Measurements from ENCODE around the gene USH2A.
A peak's percentile ranks its signal among the peaks of the same experiment; 100 is the strongest.

The USH2A gene

DNA sequence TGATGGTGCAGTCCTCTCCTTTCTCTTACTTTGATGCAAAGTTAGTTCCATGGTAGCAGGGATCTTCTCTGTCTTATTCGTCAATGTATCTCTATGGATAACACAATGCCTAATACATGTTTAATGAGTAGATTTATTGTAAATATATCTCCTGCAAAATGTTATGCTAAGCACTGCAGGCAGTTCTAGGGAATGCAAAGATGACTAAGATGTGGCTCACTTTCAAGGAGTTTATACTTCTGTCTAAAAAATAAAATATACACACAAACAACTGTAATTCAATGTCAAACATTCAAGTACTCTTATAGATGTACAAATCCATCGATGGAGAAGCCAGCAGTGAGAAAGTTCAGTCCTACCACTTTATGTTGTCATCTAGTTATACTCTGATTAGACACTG, 661.8 kb downstream of the USH2A start:
- no peak for DNase-seq

DNA sequence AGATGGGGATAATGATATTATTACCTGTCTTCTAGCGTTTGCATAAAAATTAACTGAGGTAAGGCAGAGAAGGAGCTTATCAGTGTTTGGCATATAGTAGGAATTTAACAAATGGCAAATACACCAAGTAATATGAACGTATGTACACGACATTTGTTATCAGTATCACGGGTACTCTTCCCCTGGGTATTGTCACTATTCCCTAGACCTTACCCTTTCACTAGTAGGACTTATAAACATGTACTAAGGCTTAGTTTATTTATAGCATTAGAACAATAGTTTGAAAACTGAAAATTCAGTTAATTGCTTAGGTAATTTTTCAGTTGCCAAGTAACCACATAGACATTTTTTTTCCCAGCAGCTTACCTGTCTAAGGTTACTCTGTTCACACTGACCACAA, 669.1 kb downstream of the USH2A start:
- no peak for DNase-seq

DNA sequence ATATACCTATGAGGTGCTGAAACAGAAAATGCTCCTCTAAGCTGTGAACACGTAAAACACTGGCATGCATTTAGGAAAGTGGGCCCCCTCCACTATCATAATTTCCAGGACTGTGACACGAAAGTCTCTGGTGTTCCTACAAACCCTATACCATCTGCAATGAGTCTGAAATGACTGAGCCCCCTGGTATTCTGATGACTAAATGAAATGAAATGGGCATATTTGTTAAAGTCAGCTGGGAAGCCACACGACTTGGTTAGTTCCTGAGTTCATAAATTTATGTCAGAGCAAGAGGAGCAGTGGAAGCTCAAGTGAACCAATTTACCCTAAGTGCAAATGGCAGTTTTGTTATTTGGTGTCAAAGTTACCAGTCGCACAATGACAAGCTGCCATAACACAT, 673.8 kb downstream of the USH2A start:
- DNase-seq, result no peak

DNA sequence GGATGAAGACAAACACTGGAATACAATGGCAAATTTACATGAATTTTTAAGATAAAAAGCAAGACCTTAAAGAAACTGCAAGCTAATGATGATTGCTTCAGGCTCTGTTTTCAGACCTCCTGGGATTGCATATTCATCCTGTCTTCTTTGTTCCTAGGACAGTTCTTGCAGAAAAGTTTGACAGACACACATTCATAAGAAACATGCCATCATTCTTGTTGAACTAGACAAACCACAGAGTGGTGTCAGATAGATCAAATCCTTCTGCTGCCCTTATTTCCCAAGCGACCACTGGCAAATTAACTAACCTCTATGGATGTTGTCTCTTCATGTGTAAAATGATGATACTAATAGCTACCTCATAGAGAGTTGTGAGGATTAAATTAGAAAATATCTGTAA, 674.8 kb downstream of the USH2A start:
- no peak for DNase-seq

DNA sequence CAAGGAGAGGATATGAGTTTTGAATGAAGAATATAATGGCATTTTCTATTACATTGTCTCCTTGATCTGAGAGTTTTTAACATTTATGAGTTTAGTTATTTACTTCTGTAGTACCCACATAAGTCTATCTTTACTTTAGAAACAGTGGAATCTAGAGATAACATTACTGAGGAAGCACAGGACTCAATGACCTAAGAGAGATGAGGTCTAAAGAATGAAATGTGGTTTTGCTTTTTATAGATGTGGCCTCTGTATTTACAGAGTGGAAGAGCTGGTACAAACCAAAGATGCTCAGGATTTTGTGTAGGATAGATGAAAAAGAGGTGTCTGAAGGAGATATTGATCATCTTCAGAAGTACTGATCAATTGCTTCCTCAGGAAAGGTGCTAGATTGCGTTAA, 678.8 kb downstream of the USH2A start:
- DNase-seq, result no peak

DNA sequence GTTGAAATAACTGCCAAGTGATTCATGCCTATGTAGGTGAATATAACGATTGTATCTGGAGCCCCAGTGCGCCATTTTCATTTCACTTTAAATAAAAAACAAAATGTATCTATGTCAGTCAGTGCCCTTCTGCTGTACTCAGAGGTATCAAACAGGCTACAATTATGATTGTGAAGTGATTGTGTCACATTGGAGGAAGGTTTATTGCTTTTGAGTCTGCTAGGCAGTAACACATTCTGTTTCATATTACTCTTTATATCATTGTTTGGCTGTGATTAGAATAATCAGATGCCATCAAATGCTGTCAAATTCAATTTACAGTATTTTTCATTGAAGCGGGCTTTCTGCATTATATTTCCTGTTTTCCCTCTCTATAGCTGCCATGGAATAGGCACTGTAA, 684.2 kb downstream of the USH2A start:
- DNase-seq, result no peak

DNA sequence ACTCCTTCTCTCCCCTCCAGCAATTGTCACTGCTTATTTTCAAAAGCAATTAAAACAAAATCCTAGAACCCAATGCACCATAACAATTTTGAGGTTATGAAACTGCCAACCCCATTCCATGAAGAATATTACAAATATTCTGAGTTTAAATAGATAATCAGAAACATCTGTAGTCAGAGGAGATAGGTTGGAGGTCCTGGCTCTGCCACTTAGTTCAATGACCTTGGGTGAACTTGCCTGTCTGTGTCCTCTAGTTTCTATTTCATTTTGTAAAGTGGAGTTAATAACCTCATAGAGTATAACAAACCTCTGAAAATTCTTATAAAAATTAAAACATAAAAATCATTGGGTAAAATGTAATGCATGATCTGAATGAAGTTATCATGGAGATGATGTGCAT, 691.5 kb downstream of the USH2A start:
- no peak for DNase-seq

DNA sequence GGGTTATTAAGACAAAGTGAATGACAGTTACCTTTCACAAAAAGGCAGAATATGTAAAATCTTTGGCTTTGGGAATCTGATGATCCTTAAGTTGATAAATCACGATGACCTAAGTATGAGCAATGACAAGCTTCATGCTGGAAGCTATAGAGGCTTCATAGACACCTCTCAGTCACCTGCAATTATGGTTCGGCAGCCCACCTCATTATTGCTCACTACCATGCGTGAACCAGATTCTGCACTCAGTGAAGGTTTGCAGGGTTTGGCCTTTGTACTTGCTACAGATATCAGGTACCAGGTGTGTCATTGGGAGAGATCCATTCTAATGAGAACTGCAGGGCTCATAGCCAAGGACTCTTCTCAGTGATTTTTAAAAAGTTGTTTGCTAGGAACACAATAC, 692.6 kb downstream of the USH2A start:
- DNase-seq, result no peak

DNA sequence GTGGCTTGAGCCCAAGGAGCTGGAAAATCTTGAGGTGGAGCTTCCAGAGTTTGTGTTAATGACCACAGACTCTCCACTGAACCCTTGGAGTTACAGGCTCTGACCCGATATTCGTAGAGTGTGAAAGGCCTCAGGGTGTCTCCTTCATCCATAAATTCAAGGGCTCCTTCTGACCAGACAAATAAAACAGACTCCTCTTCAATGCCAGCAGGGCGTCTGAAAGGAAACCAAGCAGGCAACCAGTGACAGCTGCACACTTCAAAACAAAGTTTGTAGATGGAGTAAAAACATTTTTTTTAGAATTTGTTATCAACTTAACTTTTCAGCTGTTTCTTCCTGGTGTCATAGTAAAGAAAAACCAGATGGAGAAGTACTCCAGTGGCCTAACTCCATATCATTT, 695.1 kb downstream of the USH2A start:
- no peak for DNase-seq

DNA sequence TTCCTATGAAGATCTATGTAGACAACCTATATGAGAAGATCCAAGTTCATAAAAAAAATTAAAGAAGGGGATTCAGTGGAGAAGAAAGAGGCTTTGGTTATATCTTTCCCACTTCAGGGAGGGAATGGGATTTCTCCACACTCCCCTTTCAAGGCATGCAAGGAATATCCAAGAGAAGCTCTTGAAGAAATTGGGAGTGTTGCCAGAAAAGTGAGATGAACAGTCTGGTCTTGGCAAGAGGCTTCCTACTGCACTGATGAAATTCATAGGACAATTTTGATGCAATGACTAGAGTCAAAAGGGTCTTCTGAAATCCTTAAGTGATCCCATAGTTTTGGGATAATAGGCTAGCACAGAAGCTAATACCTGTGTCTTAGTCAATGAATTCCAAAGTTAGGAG, 703.1 kb downstream of the USH2A start:
- no peak for DNase-seq

DNA sequence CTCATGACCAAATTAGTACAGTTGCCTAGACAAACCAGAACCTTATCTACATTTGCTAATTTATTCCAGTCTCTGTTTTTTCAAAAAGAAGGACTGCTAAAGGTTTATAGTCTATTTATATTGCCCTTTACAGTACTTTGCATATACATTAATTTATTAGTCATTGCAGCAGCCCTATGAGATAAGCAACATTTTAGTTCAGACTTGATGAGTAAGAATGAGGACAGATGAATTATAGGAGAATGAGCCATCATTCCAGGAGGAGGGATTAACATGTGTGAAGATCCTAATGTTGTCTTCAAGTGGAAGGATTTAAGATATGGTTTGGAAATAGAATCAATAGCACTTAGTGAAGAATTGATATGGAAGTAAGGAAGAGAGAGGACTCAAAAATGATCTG, 703.7 kb downstream of the USH2A start:
- no peak for DNase-seq

DNA sequence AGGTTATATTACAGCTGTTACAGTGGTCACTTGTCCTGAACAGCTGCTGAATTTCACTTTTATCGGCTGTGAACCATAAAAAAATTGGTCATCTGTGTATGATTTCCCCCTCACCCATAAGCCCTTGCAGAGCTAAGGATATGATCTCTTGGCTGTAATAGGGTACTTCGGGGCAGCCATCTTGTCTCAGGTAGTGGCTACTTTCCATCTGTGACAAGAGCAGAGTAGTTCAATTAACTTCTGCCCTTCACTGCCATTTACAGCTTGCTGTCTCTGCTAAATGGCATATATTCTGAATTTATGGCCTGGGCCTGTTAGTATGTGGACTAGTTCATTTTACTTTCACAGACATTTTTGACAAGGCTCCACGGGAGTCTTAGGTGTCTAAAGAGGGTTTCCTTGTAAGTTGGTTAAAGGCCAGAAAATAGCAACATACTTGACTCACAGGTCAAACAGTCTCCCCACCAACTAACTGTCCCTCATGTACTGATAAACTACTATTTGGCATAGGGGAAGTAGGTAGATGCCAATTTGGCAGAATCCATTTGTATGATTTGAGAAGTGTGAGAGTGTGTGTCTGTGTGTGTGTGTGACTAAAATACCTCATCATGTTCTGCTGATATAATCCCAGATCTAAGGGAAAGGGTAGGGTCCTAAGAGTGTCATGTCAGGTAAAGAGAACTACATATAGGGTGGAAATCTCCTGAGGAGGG, 704.5 kb downstream of the USH2A start:
- DNase-seq, result no peak

DNA sequence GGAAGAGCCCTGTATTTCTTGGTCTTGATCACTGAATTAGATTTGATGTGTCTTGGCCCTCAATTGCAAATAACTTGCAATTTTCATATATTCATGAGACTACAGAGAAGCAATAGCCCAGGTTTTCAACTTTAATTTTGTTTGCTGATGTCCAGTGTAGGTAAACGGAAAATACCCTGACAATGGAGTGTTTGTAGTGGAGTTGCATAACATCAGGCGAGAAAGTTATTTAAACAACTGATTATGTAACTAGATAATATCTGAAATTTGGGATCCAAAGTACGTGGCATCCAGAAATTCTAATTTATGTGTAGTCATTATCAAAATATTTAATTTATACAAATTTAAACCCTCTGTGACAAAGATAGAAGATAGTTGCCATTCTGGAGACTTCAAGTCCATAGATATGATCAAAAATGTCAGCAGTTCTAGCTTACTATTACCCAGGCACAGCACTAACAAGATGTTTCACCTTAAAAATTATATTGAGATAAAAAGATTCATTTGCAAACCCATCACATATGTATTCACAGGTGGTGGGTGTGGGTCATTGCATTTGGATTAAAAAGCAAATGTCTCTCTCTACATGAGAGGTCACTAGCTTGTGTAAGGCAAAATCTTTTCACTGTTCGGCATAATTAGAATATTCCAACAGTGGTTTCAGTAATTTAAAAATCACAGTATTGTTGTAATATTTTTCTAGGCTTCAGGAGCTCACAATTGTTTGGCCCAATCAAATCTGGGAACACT, 705.4 kb downstream of the USH2A start:
- no peak for DNase-seq

DNA sequence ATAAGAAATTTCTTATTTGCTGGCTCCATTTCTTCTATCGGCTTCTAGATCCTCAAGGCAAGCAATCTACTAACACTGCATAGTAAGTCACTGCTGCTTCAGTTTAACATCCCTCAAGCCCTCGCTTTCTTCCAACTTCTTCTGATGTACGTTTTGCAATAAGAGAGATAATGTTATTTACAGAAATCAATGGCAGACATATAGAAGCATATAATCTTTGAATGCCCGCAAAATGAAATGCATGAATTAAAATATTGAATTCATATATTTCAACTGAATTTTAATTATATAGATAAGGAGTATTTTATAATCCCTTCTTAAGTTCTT, 712.4 kb downstream of the USH2A start:
- DNase-seq, result no peak

DNA sequence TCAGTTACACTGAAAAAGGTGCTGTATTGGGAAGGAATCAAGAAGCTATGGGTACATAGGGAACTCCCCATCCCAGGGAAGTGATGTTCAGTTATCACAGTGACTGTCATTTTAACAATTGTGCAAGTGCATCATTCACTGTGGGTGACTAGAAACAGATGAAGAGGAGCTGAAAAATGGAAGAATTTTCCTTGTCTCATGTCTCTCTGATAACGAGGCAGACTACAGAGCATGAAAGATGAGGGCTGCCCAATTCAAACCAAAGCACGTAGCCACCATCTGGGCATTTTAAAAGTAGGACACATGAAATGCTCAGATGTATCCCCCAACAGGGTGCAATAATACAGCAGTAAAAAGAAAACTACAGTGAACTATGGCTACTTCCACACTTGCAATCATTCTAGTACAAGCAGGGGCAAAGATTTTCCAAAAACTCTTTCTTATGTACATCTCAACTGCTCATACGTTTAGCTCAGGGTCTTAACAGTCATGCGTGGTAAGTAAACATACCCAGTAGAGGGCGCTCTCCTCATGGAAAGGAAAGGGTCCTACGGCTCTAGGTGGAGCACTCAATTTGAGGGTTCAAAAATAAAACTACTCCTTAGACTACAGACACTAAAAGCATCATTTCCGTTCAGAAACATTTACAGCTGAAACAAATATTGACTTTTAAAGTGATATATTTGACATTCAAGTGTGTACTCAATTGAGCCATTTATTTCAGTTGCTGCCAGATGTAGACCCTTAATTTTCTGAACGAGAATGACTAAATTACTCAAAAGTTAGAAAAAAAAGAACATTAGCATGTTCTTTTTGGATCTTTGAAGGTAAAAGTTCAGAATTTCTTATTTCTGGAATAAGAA, 713.0 kb downstream of the USH2A start:
- DNase-seq, result peak in 1 of 2 donors; percentile 6

DNA sequence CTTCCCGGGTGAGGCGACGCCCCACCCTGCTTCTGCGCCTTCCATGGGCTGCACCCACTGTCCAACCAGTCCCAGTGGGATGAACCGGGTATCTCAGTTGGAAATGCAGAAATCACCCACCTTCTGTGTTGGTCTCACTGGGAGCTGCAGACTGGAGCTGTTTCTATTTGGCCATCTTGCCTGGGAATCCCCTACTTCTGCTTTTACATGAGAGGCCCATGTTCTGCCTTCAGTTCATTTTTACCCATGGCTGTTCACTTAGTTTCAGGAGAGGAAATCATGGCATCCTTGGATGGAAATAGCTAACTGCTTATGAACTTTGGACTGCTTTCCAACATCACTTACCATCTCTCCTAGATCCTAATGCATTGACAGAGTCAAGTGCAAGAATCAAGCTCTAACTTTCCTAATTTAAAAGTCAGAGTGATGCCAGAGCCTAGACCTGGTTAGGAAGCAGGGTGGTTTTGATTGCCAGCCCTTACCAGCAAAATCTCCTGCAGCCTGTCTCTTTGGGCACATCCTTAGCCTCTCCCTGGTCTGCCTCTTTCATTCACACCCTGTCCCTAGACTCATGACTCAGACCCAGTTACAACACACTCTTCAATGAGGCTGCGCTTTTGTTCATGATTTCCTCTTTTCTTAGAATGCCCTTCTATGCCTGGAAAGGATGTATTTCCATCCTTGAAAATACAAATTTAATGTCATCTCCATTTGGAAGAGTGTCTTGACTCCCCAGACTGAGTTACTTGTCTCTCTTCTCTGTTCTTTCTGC, 719.0 kb downstream of the USH2A start:
- no peak for DNase-seq

DNA sequence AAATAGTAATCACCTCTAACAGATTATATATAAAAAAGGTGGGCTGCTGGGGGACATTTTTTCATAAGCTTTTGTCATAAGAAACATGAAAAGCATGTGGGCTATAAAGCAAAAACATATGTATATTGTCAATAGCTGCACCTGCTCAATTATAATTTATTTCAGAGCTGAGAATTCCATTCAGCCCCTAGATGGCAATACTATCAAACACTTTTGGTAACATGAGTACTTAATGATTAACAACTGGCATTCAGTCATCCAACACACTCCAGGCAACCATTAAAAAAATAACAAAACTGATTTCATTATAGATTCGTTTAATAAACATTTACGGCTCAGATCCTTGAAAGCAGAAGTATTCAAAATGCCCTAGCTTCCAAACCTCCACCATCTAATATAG, 741.0 kb downstream of the USH2A start:
- no peak for DNase-seq

DNA sequence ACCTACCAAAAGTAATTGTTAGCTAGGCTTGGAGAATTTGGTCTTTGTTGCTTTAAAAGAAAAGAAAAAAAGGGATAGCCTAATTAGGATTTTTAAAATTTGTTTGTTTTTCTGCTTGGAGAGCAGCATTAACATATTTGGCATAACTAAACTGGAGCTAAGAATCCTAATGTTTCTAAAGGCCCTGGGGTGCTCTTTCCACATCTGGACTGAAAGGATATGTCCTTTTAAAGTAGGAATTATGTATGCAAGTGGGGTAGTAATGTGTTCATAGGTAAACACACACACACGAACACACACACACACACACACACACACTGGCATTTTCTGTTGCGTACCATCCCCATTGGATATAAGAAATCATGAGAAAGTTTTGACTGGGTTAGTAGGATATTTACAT, 742.2 kb downstream of the USH2A start:
- DNase-seq, result no peak

DNA sequence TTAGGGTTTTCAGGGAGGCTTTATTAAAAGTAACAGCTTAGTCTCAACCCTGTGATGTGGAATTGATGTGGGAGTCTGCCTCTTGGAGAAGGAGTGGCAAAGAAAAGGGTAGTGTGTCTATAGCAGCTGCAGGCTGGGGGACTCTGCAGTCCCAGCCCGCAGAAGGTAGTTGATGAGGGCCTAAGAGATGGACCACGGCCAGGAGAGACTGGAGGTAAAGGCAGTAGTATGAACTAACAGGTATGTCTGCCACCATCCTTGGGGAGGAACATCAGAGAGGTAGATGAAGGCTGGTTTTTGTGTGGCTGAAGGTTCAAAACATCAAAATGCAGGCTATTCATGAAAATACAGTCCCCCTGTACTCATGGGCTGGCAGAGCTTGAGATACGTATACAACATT, 744.0 kb downstream of the USH2A start:
- DNase-seq, result no peak

DNA sequence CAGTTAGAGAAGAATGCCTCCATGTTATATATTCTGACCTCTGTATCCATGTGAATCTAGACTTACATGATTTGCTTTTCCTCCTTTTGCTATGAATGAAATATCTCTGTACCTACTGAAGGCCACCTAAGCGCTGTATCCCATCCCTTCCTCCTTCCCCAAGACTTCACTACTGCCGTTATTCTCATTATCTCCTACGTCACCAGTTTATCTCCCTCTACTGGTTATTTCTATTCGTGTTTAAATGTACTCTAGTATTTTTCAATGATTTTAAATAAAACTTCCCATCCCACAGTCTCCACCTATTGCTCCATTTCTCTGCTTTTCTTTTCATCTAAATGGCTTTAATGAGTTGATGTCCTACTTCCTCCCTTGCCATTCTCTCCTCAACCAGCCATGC, 746.1 kb downstream of the USH2A start:
- no peak for DNase-seq

DNA sequence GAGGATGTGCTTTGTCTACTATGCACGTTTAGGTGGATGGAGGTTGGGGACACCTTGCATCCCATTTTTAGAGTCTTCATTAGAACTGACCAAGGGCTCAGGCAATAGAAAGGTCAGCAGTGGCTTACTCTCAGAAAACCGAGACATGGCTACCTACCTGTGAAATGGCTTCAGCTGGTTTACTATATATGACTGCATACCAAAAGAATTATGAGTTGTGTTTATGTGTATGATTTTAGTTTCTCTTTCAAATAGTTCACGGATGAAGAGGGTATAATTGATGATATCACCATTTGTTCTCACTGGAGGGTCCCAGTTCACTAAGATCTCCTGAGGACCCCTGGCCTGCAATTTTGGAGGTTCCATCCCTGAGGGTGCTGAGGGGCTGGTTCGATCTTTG, 749.3 kb downstream of the USH2A start:
- DNase-seq, result no peak

DNA sequence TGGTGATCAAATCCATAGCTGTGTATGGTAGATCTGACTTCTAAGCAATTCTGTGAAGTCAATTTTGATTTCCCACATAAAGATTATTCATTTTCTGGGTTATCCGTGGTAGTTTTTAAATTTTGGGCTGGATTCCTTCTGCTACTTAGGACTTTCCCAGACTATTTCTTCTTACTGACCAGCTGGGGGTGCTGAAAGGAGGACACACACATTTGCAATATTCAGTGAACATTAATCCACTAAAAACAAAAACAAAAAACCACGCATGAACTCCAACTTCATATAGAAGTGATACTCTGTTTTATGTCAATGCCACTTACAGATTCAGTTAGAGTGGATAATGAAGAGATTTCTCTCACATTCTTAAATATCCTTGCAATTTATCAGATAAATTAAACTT, 750.8 kb downstream of the USH2A start:
- DNase-seq, result no peak

DNA sequence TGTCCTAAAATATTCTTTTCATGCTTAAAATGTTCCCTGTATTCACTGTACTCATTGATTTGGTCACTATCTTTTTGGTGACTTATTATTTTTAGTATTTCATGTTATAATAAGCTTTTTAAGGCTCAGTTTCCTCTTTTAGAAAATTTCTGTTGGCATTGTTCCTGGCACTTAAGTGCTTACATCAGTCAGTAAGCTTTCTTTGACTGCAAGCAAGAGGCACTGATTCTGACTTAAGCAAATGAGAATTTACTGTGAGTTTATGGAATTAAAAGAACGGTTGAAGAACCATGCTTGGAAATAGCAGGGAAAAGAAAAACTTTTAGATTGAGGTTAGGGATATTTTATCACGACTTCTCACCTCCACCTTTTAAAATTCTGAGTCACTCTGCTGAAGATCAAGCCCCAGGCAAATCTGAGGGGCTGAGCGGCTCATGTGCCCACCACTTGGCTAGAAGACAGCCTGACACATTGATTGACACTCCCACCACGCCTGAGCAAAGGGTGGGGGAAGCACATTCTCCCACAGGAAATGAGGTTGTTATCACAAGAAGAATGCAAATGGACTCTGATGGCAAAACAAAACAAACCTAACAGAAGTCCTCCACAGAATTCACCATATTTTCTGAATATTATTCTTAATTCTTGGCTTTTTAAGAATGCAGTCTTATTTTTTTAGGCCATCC, 753.3 kb downstream of the USH2A start:
- no peak for DNase-seq

All from stimulated activated CD4-positive, alpha-beta T cell treated with anti-CD3 and anti-CD28 coated beads, Interleukin-2, amount 100 ng/mL, for 48 hours (primary cell).